Adrenal gland (tissue), 5 donors: ENCODE data around the gene S1PR4.

Source experiments
- CTCF ChIP-seq, 6 experiments: fragments of 450-650 bp in 4 of 6; fragments of 200-600 bp in 2 of 6; sonication (generic) in 1 of 6; IDR thresholded peaks; 1 replicate in 5 of 6; 2 replicates in 1 of 6; pipeline versions ENCODE4 v1.5.1 to v1.8.0; 2016 to 2021; ENCODE audit warnings: antibody characterized with exemption in 6 of 6, mild to moderate bottlenecking in 2 of 6, moderate library complexity in 1 of 6
- POLR2A ChIP-seq, 2 donors: fragments of 450-650 bp; IDR thresholded peaks; one replicate each; pipeline ENCODE4 v1.6.1; 2017; ENCODE audit warnings: antibody characterized with exemption in 2 of 2, mild to moderate bottlenecking in 2 of 2, moderate library complexity in 1 of 2
- donor health status: DM: no; HTN: no; CAD: no.

GRCh38 chr19:3207461-3208242, 29.1 kb downstream of the S1PR4 start:
- TF ChIP-seq CTCF (IDR thresholded peaks at IDR 0.05) (no peak), POLR2A (IDR thresholded peaks at IDR 0.05) (no peak)
